Measurements from ENCODE around the gene TAL2. TPM values are rescaled to one million over a fixed set of nuclear protein-coding genes. Genes with fewer than 3 reads are reported as not detected.

TAL2 gene
- total RNA-seq, 1 experiment from 2014 or later: not detected

DNA sequence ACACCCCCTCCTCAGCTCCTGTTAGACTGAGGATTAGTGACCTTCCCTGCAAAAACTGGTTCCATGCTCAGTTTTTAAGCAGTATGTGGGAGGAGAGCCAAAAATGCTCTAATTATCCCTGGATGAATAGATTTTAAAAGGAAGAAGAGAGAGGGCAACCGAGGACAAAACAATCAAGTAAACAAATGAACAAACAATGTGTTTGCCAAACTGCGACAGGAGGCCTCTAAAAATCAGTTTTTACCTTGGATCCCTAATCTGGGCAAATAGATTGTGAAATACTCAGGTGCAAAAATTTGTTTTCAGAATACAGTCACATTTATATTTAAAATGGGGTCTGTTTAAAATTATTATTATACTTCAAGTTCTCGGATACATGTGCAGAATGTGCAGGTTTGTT, 8.5 kb downstream of the TAL2 start:
- Histone ChIP-seq H3K4me1 (ENCODE audit: control insufficient read depth, insufficient read depth, low read length) (no peaks in the 10 kb centered on the region), H3K27ac (ENCODE audit: low read length) (no peak overlapping the region), H3K27me3 (ENCODE audit: control insufficient read depth, insufficient read depth, low read length) (no peaks in the 10 kb centered on the region), H3K36me3 (ENCODE audit: control insufficient read depth, insufficient read depth, low read length) (no peaks in the 10 kb centered on the region), H3K4me3 (ENCODE audit: low read depth in 2 of 2, low read length in 2 of 2) (no peak overlapping the region), H3K9me3 (ENCODE audit: control insufficient read depth, insufficient read depth, low read depth, low read length) (no peaks in the 10 kb centered on the region)
- intact Hi-C loops (cut with micrococcal nuclease; ENCODE audit: unreplicated experiment) (no loop called here), in situ Hi-C loops (cut with HindIII; ENCODE audit: low pct_unique_long_range_greater_than_20kb, low sequenced_read_pairs) (no loop called here)
- CTCF ChIA-PET: no interaction called here
- no TSS peak for BruUV-seq (replicated peaks)
- TF ChIP-seq TCF7L2 (IDR thresholded peaks at IDR 0.05; ENCODE audit: low read depth, low read length) (no peak), SIN3A (IDR thresholded peaks at IDR 0.05; ENCODE audit: borderline replicate concordance, insufficient read depth, low read depth, low read length) (no peak), POLR2AphosphoS5 (IDR thresholded peaks at IDR 0.05; ENCODE audit: low read depth, low read length) (no peak)
- TF ChIP-seq, protein P1, sequence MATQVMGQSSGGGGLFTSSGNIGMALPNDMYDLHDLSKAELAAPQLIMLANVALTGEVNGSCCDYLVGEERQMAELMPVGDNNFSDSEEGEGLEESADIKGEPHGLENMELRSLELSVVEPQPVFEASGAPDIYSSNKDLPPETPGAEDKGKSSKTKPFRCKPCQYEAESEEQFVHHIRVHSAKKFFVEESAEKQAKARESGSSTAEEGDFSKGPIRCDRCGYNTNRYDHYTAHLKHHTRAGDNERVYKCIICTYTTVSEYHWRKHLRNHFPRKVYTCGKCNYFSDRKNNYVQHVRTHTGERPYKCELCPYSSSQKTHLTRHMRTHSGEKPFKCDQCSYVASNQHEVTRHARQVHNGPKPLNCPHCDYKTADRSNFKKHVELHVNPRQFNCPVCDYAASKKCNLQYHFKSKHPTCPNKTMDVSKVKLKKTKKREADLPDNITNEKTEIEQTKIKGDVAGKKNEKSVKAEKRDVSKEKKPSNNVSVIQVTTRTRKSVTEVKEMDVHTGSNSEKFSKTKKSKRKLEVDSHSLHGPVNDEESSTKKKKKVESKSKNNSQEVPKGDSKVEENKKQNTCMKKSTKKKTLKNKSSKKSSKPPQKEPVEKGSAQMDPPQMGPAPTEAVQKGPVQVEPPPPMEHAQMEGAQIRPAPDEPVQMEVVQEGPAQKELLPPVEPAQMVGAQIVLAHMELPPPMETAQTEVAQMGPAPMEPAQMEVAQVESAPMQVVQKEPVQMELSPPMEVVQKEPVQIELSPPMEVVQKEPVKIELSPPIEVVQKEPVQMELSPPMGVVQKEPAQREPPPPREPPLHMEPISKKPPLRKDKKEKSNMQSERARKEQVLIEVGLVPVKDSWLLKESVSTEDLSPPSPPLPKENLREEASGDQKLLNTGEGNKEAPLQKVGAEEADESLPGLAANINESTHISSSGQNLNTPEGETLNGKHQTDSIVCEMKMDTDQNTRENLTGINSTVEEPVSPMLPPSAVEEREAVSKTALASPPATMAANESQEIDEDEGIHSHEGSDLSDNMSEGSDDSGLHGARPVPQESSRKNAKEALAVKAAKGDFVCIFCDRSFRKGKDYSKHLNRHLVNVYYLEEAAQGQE (IDR thresholded peaks at IDR 0.05; ENCODE audit: insufficient read depth in 1 of 2, low read depth in 2 of 2, low read length in 1 of 2): no peak
- TF ChIP-seq, protein P2, sequence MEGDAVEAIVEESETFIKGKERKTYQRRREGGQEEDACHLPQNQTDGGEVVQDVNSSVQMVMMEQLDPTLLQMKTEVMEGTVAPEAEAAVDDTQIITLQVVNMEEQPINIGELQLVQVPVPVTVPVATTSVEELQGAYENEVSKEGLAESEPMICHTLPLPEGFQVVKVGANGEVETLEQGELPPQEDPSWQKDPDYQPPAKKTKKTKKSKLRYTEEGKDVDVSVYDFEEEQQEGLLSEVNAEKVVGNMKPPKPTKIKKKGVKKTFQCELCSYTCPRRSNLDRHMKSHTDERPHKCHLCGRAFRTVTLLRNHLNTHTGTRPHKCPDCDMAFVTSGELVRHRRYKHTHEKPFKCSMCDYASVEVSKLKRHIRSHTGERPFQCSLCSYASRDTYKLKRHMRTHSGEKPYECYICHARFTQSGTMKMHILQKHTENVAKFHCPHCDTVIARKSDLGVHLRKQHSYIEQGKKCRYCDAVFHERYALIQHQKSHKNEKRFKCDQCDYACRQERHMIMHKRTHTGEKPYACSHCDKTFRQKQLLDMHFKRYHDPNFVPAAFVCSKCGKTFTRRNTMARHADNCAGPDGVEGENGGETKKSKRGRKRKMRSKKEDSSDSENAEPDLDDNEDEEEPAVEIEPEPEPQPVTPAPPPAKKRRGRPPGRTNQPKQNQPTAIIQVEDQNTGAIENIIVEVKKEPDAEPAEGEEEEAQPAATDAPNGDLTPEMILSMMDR (IDR thresholded peaks at IDR 0.05): no peak
- ATAC-seq (no peak), DNase-seq (ENCODE audit: low read depth, low spot score) (no peak)
- POLR2A ChIA-PET: no interaction called here

DNA sequence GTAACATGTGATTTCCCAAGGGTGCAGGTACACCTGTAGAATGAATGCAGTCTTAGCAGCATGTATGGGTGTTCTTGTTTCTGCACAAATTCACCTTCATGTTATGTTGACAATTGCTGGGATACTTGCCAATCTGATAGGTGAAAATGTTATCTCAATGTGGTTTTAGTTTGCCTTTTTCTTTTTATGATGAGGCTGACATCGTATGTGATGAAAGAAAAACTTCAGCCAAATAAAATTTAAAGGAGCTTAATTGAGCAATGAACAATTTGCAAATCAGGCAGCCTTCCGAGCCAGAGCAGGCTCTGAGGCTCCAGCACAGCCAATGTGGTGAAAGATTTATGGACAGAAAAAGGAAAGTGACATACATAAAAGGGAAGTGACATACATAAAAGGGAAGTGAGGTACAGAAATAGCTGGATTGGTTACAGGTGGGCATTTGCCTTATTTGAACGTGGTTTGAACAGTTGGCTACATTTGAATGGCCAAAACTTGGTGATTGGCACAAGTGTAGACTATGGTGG, 10.5 kb downstream of the TAL2 start:
- Histone ChIP-seq H3K36me3 (ENCODE audit: control insufficient read depth, insufficient read depth, low read length) (no peaks in the 10 kb centered on the region), H3K9me3 (ENCODE audit: control insufficient read depth, insufficient read depth, low read depth, low read length) (no peaks in the 10 kb centered on the region), H3K27ac (ENCODE audit: low read length) (no peak overlapping the region), H3K4me3 (ENCODE audit: low read depth in 2 of 2, low read length in 2 of 2) (no peak overlapping the region), H3K4me1 (ENCODE audit: control insufficient read depth, insufficient read depth, low read length) (no peaks in the 10 kb centered on the region), H3K27me3 (ENCODE audit: control insufficient read depth, insufficient read depth, low read length) (no peaks in the 10 kb centered on the region)
- ChIA-PET POLR2A (no interaction called here), CTCF (no interaction called here)
- ATAC-seq (no peak), DNase-seq (ENCODE audit: low read depth, low spot score) (no peak)
- no peak for TF ChIP-seq POLR2AphosphoS5 (IDR thresholded peaks at IDR 0.05; ENCODE audit: low read depth, low read length)
- TF ChIP-seq, protein P1 (IDR thresholded peaks at IDR 0.05; ENCODE audit: insufficient read depth in 1 of 2, low read depth in 2 of 2, low read length in 1 of 2): no peak
- no TSS peak for BruUV-seq (replicated peaks)
- intact Hi-C loops (cut with micrococcal nuclease; ENCODE audit: unreplicated experiment) (no loop called here), in situ Hi-C loops (cut with HindIII; ENCODE audit: low pct_unique_long_range_greater_than_20kb, low sequenced_read_pairs) (no loop called here)

Data from Panc1 (cell line).